K562 (cell line): ENCODE data around the gene AVPI1. TPM values are rescaled to one million over a fixed set of nuclear protein-coding genes. Genes with fewer than 3 reads are reported as not detected.

ENCODE experiments used
- MCM7 ChIP-seq, 2 experiments: fragments of 450-650 bp; IDR thresholded peaks; 2 replicates each; pipeline ENCODE4 v1.6.1; 2016 to 2018
- MEF2D ChIP-seq: conservative IDR thresholded peaks from 2 replicates; pipeline ENCODE4 v1.6.1; 2016; ENCODE audit warnings: low read depth, missing genetic modification characterization, missing compliant biosample characterization
- NEUROD1 ChIP-seq: fragments of 150-350 bp; IDR thresholded peaks from 2 replicates; pipeline ENCODE4 v1.6.1; 2014; ENCODE audit warnings: borderline replicate concordance, low read length, low read depth; ENCODE audit not compliant: partially characterized antibody
- POU5F1 ChIP-seq: fragments of 150-350 bp; IDR thresholded peaks from 2 replicates; pipeline ENCODE4 v1.6.1; 2014; ENCODE audit warnings: borderline replicate concordance, low read length, low read depth, mild to moderate bottlenecking; ENCODE audit not compliant: partially characterized antibody
- RFX5 ChIP-seq: IDR thresholded peaks from 2 replicates; pipeline ENCODE4 v1.6.1; 2011; ENCODE audit warnings: low read depth, mild to moderate bottlenecking, improper control_type of control experiment, low read length
- ZNF24 ChIP-seq: fragments of 450-650 bp; IDR thresholded peaks from 2 replicates; pipeline ENCODE4 v1.6.1; 2016
- polyA plus RNA-seq, 8 experiments: library from polyadenylated mRNA; depleted of rRNA in 4 of 8; stranded (reverse) in 5 of 8; unstranded in 3 of 8; fragments of >200 nt; fragmentation: Nextera tagmentation in 2 of 8; fragmentation: Illumina TruSeq in 1 of 8; extraction: Ambion mirVana in 2 of 8; extraction: Trizol in 1 of 8; gene quantifications; 2 replicates each; pipeline versions ENCODE4 v1.2.1 to v1.2.3, GENCODE V29; 2011 to 2014; ENCODE audit warnings: inconsistent platforms in 1 of 8, missing spikeins in 1 of 8
- total RNA-seq, 7 experiments: library from RNA; depleted of rRNA in 6 of 7; stranded (reverse); fragments of >200 nt in 6 of 7; fragmentation: Illumina TruSeq in 2 of 7; extraction: Trizol in 2 of 7; gene quantifications; 2 replicates each; pipeline versions ENCODE4 v1.2.1 to v1.2.3, GENCODE V29; 2011 to 2021; ENCODE audit warnings: low replicate concordance in 1 of 7
- TF ChIP-seq, protein P1 (sequence below), 2 experiments: fragments of 450-650 bp; IDR thresholded peaks; 2 replicates each; pipeline ENCODE4 v1.6.1; 2016; ENCODE audit warnings: mild to moderate bottlenecking in 2 of 2, borderline replicate concordance in 1 of 2, low read depth in 1 of 2, moderate library complexity in 1 of 2
- TF ChIP-seq, protein P2 (sequence below): fragments of 250-450 bp; sonication (Bioruptor Pico); IDR thresholded peaks from 2 replicates; pipeline ENCODE4 v1.4.0; 2020; ENCODE audit warnings: mild to moderate bottlenecking, moderate library complexity, borderline replicate concordance
- TF ChIP-seq, protein P3 (sequence below): fragments of 150-350 bp; IDR thresholded peaks from 2 replicates; pipeline ENCODE4 v1.6.1; 2014; ENCODE audit warnings: low read depth, mild to moderate bottlenecking, low read length, borderline replicate concordance
- TF ChIP-seq, protein P4 (sequence below): fragments of 250-450 bp; sonication (Bioruptor Pico); IDR thresholded peaks from 2 replicates; pipeline ENCODE4 v1.8.0; 2021; ENCODE audit warnings: moderate library complexity, mild to moderate bottlenecking, inconsistent platforms

Gene AVPI1
- total and polyA plus RNA-seq, 9 of the 15 experiments (the other 6 are each of a cell fraction or from before 2014, with no cell fraction given), result 0.90 to 10.4 (median 7.4) TPM

DNA sequence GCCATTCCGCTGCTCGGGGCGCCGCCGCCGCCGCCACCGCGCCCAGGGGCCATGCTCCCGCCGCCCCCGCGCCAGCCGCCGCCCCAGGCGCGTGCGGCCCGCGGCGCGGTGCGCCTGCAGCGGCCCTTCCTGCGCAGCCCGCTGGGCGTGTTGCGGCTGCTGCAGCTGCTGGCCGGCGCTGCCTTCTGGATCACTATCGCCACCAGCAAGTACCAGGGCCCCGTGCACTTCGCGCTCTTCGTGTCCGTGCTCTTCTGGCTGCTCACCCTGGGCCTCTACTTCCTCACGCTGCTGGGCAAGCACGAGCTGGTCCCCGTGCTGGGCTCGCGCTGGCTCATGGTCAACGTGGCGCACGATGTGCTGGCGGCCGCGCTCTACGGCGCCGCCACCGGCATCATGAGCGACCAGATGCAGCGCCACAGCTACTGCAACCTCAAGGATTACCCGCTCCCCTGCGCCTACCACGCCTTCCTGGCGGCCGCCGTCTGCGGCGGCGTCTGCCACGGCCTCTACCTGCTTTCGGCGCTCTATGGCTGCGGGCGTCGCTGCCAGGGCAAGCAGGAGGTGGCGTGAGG is 26.9 kb upstream of the AVPI1 start (continued):
- TF ChIP-seq, protein P1, sequence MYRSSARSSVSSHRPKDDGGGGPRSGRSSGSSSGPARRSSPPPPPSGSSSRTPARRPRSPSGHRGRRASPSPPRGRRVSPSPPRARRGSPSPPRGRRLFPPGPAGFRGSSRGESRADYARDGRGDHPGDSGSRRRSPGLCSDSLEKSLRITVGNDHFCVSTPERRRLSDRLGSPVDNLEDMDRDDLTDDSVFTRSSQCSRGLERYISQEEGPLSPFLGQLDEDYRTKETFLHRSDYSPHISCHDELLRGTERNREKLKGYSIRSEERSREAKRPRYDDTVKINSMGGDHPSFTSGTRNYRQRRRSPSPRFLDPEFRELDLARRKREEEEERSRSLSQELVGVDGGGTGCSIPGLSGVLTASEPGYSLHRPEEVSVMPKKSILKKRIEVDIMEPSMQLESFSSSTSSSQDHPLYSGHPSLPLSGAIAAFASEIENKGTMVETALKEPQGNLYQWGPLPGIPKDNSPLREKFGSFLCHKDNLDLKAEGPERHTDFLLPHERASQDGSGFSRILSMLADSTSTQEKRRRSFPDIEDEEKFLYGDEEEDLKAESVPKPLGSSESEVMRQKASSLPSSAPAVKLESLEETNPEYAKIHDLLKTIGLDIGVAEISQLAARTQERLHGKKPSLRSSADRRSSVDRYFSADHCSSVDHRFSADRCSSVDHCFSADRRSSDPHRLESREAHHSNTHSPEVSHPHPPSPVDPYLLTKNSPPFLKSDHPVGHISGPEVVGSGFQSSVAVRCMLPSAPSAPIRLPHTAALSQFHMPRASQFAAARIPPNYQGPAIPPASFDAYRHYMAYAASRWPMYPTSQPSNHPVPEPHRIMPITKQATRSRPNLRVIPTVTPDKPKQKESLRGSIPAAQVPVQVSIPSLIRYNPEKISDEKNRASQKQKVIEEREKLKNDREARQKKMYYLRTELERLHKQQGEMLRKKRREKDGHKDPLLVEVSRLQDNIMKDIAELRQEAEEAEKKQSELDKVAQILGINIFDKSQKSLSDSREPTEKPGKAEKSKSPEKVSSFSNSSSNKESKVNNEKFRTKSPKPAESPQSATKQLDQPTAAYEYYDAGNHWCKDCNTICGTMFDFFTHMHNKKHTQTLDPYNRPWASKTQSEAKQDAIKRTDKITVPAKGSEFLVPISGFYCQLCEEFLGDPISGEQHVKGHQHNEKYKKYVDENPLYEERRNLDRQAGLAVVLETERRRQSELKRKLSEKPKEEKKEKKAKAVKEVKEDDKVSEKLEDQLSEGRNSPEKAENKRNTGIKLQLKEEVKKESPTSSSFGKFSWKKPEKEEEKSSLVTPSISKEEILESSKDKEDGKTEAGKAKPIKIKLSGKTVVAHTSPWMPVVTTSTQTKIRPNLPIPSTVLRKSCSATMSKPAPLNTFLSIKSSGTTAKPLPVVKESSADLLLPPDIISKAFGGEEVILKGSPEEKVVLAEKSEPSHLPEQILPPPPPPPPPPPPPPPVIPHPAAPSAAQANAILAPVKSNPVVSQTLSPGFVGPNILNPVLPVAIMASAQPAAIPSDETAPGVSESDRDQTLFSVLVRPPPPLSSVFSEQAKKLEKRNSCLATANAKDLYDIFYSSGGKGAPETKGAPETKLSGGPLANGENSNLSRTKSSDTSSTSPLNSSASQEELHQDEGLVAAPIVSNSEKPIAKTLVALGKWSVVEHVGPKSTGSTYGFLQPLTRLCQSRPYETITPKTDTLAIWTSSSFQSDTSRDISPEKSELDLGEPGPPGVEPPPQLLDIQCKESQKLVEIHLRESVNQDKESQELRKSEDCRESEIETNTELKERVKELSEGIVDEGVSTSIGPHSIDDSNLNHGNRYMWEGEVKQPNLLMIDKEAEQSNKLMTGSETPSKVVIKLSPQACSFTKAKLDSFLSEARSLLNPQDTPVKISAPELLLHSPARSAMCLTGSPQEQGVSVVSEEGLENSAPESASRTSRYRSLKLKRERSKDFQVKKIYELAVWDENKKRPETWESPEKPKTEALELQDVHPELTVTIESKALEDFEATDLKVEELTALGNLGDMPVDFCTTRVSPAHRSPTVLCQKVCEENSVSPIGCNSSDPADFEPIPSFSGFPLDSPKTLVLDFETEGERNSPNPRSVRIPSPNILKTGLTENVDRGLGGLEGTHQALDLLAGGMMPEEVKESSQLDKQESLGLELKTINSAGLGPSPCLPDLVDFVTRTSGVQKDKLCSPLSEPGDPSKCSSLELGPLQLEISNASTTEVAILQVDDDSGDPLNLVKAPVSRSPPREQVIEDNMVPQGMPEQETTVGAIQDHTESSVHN (IDR thresholded peaks at IDR 0.05; ENCODE audit: borderline replicate concordance in 1 of 2, low read depth in 1 of 2), result no peak
- TF ChIP-seq, protein P2, sequence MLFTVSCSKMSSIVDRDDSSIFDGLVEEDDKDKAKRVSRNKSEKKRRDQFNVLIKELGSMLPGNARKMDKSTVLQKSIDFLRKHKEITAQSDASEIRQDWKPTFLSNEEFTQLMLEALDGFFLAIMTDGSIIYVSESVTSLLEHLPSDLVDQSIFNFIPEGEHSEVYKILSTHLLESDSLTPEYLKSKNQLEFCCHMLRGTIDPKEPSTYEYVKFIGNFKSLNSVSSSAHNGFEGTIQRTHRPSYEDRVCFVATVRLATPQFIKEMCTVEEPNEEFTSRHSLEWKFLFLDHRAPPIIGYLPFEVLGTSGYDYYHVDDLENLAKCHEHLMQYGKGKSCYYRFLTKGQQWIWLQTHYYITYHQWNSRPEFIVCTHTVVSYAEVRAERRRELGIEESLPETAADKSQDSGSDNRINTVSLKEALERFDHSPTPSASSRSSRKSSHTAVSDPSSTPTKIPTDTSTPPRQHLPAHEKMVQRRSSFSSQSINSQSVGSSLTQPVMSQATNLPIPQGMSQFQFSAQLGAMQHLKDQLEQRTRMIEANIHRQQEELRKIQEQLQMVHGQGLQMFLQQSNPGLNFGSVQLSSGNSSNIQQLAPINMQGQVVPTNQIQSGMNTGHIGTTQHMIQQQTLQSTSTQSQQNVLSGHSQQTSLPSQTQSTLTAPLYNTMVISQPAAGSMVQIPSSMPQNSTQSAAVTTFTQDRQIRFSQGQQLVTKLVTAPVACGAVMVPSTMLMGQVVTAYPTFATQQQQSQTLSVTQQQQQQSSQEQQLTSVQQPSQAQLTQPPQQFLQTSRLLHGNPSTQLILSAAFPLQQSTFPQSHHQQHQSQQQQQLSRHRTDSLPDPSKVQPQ, result no peak
- TF ChIP-seq POU5F1, result no peak
- no peak for TF ChIP-seq ZNF24
- TF ChIP-seq MEF2D (tag), result no peak
- TF ChIP-seq MCM7 (IDR thresholded peaks at IDR 0.05), result no peak
- TF ChIP-seq, protein P3, sequence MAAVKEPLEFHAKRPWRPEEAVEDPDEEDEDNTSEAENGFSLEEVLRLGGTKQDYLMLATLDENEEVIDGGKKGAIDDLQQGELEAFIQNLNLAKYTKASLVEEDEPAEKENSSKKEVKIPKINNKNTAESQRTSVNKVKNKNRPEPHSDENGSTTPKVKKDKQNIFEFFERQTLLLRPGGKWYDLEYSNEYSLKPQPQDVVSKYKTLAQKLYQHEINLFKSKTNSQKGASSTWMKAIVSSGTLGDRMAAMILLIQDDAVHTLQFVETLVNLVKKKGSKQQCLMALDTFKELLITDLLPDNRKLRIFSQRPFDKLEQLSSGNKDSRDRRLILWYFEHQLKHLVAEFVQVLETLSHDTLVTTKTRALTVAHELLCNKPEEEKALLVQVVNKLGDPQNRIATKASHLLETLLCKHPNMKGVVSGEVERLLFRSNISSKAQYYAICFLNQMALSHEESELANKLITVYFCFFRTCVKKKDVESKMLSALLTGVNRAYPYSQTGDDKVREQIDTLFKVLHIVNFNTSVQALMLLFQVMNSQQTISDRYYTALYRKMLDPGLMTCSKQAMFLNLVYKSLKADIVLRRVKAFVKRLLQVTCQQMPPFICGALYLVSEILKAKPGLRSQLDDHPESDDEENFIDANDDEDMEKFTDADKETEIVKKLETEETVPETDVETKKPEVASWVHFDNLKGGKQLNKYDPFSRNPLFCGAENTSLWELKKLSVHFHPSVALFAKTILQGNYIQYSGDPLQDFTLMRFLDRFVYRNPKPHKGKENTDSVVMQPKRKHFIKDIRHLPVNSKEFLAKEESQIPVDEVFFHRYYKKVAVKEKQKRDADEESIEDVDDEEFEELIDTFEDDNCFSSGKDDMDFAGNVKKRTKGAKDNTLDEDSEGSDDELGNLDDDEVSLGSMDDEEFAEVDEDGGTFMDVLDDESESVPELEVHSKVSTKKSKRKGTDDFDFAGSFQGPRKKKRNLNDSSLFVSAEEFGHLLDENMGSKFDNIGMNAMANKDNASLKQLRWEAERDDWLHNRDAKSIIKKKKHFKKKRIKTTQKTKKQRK, result no peak
- TF ChIP-seq, protein P4, sequence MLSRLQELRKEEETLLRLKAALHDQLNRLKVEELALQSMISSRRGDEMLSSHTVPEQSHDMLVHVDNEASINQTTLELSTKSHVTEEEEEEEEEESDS, result no peak
- no peak for TF ChIP-seq RFX5
- TF ChIP-seq NEUROD1, result no peak
